Measurements from ENCODE around the gene CASK. TPM values are rescaled to one million over a fixed set of nuclear protein-coding genes. Genes with fewer than 3 reads are reported as not detected.

The CASK gene
- total RNA-seq, 1 experiment from 2014 or later, result 163 TPM

- no peaks in the 10 kb centered on the region for H3K27me3 Mint-ChIP-seq (ENCODE audit: insufficient read depth, unreplicated experiment)
- no peak for TF ChIP-seq CTCF (IDR thresholded peaks at IDR 0.05; ENCODE audit: insufficient read depth in 1 of 2, low read depth in 1 of 2, low read length in 1 of 2, severe bottlenecking in 1 of 2, unreplicated experiment in 1 of 2)
- H3K4me1 Mint-ChIP-seq (ENCODE audit: low read depth, unreplicated experiment), result no peaks in the 10 kb centered on the region
- Histone ChIP-seq H3K4me1 (0 out of 2 replicates have a peak, but pooled peaks cover 3% of the 10 kb centered on the region), H3K4me3 (ENCODE audit: low read depth, low read length) (no peak overlapping the region), H3K9me3 (no peaks in the 10 kb centered on the region), H3K36me3 (ENCODE audit: control insufficient read depth, insufficient read depth, low read length) (no peaks in the 10 kb centered on the region), H3K27me3 (replicated peaks; ENCODE audit: control insufficient read depth, insufficient read depth, low read length) (no peaks in the 10 kb centered on the region)
- H3K9me3 Mint-ChIP-seq (ENCODE audit: unreplicated experiment), result no peaks in the 10 kb centered on the region
- no TSS peak for BruUV-seq (replicated peaks)
- POLR2A ChIA-PET, result no interaction called here
- H3K27ac Mint-ChIP-seq (ENCODE audit: unreplicated experiment), result no peak overlapping the region
- peaks cover 34% of the 10 kb centered on the region for H3K36me3 Mint-ChIP-seq (ENCODE audit: insufficient read depth, unreplicated experiment)
- intact Hi-C loops (cut with micrococcal nuclease; ENCODE audit: unreplicated experiment), result no loop called here
- no peak for DNase-seq
- H3K4me3 Mint-ChIP-seq (ENCODE audit: unreplicated experiment), result no peak overlapping the region
- CTCF ChIA-PET, result no interaction called here
These were observed 406.2 kb downstream of the CASK start for GRCh38 chrX:41516999-41517765.

GRCh38 chrX:41516456-41516855 lies 406.9 kb downstream of the CASK start:
- no peaks in the 10 kb centered on the region for H3K4me1 Mint-ChIP-seq (ENCODE audit: low read depth, unreplicated experiment)
- CTCF ChIA-PET, result no interaction called here
- H3K36me3 Mint-ChIP-seq (ENCODE audit: insufficient read depth, unreplicated experiment), result peaks cover 33% of the 10 kb centered on the region
- POLR2A ChIA-PET, result no interaction called here
- no peak overlapping the region for H3K4me3 Mint-ChIP-seq (ENCODE audit: unreplicated experiment)
- DNase-seq, result no peak
- Histone ChIP-seq H3K4me3 (ENCODE audit: low read depth, low read length) (no peak overlapping the region), H3K4me1 (no peaks in the 10 kb centered on the region), H3K9me3 (no peaks in the 10 kb centered on the region), H3K36me3 (ENCODE audit: control insufficient read depth, insufficient read depth, low read length) (no peaks in the 10 kb centered on the region), H3K27me3 (replicated peaks; ENCODE audit: control insufficient read depth, insufficient read depth, low read length) (no peaks in the 10 kb centered on the region)
- no peaks in the 10 kb centered on the region for H3K27me3 Mint-ChIP-seq (ENCODE audit: insufficient read depth, unreplicated experiment)
- intact Hi-C loops (cut with micrococcal nuclease; ENCODE audit: unreplicated experiment), result no loop called here
- BruUV-seq (replicated peaks), result no TSS peak
- H3K27ac Mint-ChIP-seq (ENCODE audit: unreplicated experiment), result no peak overlapping the region
- TF ChIP-seq CTCF (IDR thresholded peaks at IDR 0.05; ENCODE audit: insufficient read depth in 1 of 2, low read depth in 1 of 2, low read length in 1 of 2, severe bottlenecking in 1 of 2, unreplicated experiment in 1 of 2), result no peak
- no peaks in the 10 kb centered on the region for H3K9me3 Mint-ChIP-seq (ENCODE audit: unreplicated experiment)

GRCh38 chrX:41515376-41515775 lies 408.0 kb downstream of the CASK start:
- H3K27me3 Mint-ChIP-seq (ENCODE audit: insufficient read depth, unreplicated experiment), result no peaks in the 10 kb centered on the region
- H3K27ac Mint-ChIP-seq (ENCODE audit: unreplicated experiment), result no peak overlapping the region
- Histone ChIP-seq H3K36me3 (ENCODE audit: control insufficient read depth, insufficient read depth, low read length) (no peaks in the 10 kb centered on the region), H3K9me3 (no peaks in the 10 kb centered on the region), H3K4me1 (no peaks in the 10 kb centered on the region), H3K27me3 (replicated peaks; ENCODE audit: control insufficient read depth, insufficient read depth, low read length) (no peaks in the 10 kb centered on the region), H3K4me3 (ENCODE audit: low read depth, low read length) (no peak overlapping the region)
- TF ChIP-seq CTCF (IDR thresholded peaks at IDR 0.05; ENCODE audit: insufficient read depth in 1 of 2, low read depth in 1 of 2, low read length in 1 of 2, severe bottlenecking in 1 of 2, unreplicated experiment in 1 of 2), result no peak
- no TSS peak for BruUV-seq (replicated peaks)
- POLR2A ChIA-PET, result no interaction called here
- no peaks in the 10 kb centered on the region for H3K9me3 Mint-ChIP-seq (ENCODE audit: unreplicated experiment)
- H3K4me3 Mint-ChIP-seq (ENCODE audit: unreplicated experiment), result no peak overlapping the region
- peaks cover 22% of the 10 kb centered on the region for H3K36me3 Mint-ChIP-seq (ENCODE audit: insufficient read depth, unreplicated experiment)
- CTCF ChIA-PET, result no interaction called here
- intact Hi-C loops (cut with micrococcal nuclease; ENCODE audit: unreplicated experiment), result no loop called here
- no peaks in the 10 kb centered on the region for H3K4me1 Mint-ChIP-seq (ENCODE audit: low read depth, unreplicated experiment)
- DNase-seq, result no peak
